Measurements from ENCODE around the gene HOXA5. TPM values are rescaled to one million over a fixed set of nuclear protein-coding genes. Genes with fewer than 3 reads are reported as not detected.

HOXA5 gene
- total RNA-seq, 1 experiment from 2014 or later, result not detected

DNA sequence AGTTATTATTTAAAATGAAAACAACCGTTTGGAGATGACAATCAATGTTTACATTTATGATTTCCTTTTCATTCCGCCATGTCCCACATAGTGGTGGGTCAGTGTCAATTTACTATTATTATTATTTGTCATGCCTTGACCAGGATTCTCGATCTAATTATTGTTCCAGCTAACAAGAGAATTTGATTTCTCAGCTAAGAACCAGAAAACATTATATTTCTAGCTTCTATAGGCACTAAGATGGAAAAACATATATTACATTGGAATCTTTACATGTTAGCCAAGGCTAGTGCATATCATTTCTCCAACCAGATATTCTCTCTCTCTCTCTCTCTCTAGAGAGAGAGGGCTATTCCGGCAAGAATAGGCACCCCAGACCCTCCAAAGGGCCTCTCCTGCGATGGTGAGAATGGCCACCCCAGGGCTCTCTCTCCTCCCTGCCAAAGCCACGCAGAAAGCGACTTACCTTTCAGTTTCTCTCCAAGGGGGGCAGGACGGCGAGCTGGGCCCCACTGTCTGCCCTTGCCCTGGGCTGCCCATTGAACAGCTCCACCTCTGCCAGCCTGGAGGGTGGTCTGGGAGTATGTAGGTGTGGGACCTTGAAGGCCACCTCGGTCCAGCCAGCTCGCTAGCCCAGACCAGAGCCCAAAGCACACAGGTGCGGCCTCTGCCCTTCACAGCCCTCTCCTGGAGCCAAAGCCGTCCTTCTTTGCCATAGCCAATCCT is 6.5 kb upstream of the HOXA5 start:
- Histone ChIP-seq H3K23ac (ENCODE audit: insufficient read length, low read depth, low read length) (no peak overlapping the region), H4K20me1 (ENCODE audit: control insufficient read depth, insufficient read depth, insufficient read length) (no peaks in the 10 kb centered on the region), H3K14ac (ENCODE audit: insufficient read depth, low read length) (no peak overlapping the region), H3K79me2 (ENCODE audit: insufficient read depth, low read length) (no peaks in the 10 kb centered on the region), H2BK15ac (ENCODE audit: low read depth, low read length) (no peak overlapping the region), H4K91ac (ENCODE audit: insufficient read length, low read depth, low read length) (no peak overlapping the region), H3K23me2 (ENCODE audit: insufficient read length, low read depth, low read length, poor library complexity, severe bottlenecking) (peaks cover 5% of the 10 kb centered on the region), H2BK20ac (ENCODE audit: low read depth, low read length, poor library complexity, severe bottlenecking) (no peak overlapping the region), H3K4me2 (ENCODE audit: insufficient read depth, insufficient read length, low read length) (no peak overlapping the region), H2AK5ac (ENCODE audit: insufficient read length, low read length) (no peak overlapping the region), H2BK120ac (ENCODE audit: low read depth, low read length, poor library complexity, severe bottlenecking) (no peak overlapping the region), H4K8ac (replicated peaks; ENCODE audit: insufficient read length, low read depth, low read length) (no peak overlapping the region), H3K79me1 (ENCODE audit: insufficient read depth, low read depth, low read length, poor library complexity, severe bottlenecking) (no peaks in the 10 kb centered on the region), H2BK12ac (ENCODE audit: insufficient read length, low read depth, low read length) (no peak overlapping the region), H3K4ac (ENCODE audit: low read depth, low read length) (no peak overlapping the region), H3K4me1 (ENCODE audit: insufficient read depth, low read length) (no peaks in the 10 kb centered on the region), H3K27me3 (ENCODE audit: insufficient read depth, low read length) (peaks cover 97% of the 10 kb centered on the region), H2AFZ (ENCODE audit: low read length) (no peak overlapping the region), H3K27ac (ENCODE audit: insufficient read length, low read depth, low read length) (no peak overlapping the region), H3K56ac (ENCODE audit: insufficient read length, low read depth, low read length) (no peak overlapping the region), H3K18ac (ENCODE audit: insufficient read length, low read depth, low read length) (no peak overlapping the region), H3K9me3 (ENCODE audit: control insufficient read depth, low read depth, low read length) (no peaks in the 10 kb centered on the region), H2BK5ac (ENCODE audit: insufficient read length, low read length) (no peak overlapping the region), H3K9ac (ENCODE audit: extremely low read depth, insufficient read length, low read length) (no peak overlapping the region), H4K5ac (ENCODE audit: insufficient read length, low read depth, low read length) (no peak overlapping the region), H3T11ph (ENCODE audit: low read length) (no peak overlapping the region)
- no peak for DNase-seq
- no peak overlapping the region for H3K4me3 Mint-ChIP-seq
- no peak for TF ChIP-seq CTCF (conservative IDR thresholded peaks at IDR 0.05)
- H3K9me3 Mint-ChIP-seq, result peaks cover 22 to 24% of the 10 kb centered on the region in 2 experiments
- peaks cover 10 to 26% of the 10 kb centered on the region in 2 experiments for H3K4me1 Mint-ChIP-seq
- H3K27me3 Mint-ChIP-seq (ENCODE audit: low read depth), result peaks cover 100% of the 10 kb centered on the region
- WGBS (ENCODE audit: extremely low coverage, insufficient read length, low lambda C conversion rate), result no CpG with 5 or more reads among the region's 13 CpGs
- peaks cover 0 to 2% (median 0%) of the 10 kb centered on the region in 3 experiments; a peak in 3 of 7 replicates for H3K36me3 Mint-ChIP-seq (ENCODE audit: insufficient read depth in 1 of 3, low read depth in 3 of 3)
- no peak overlapping the region; a peak in 1 of 7 replicates for H3K27ac Mint-ChIP-seq

Measured in H9 (cell line).